ENCODE results near the gene YIF1A. TPM values are rescaled to one million over a fixed set of nuclear protein-coding genes. Genes with fewer than 3 reads are reported as not detected.
"Not testable (repeated sequence)": the region's sequence is repeated elsewhere in the genome, so short reads cannot be mapped to it uniquely, and the experiment has no call there.

The YIF1A gene
- total RNA-seq, 1 experiment from 2014 or later = 86.1 TPM

DNA sequence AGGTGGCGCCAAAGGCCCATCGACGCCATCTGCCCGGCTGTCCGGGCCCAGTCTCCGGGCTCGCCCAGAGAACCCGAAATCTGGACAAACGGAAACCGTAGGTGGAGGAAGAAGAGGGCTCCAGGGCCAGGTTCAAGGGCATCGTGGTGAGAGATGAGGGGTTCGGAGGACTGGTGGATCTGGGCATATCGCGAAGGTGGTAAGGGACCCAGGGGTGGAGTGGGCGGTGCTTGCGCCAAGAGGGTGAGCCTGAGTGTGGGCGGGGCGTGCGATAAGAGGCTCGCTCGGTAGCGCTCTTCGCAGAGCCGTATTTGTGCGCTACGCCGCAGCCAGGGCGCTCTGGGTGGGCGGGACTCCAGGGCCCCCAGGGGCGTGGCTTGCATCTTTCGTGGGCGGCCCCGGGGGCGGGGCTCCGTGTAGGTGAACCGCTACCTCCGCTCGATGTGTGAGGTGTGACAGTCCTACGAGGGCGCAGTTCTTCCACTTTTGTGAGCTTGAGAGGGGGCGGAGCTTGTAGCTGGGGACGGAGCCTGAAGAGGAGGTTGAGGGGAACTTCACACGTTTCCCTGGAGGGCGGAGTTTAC is 23.1 kb upstream of the YIF1A start:
- peak; percentile 88 for DNase-seq (ENCODE audit: low spot score)

DNA sequence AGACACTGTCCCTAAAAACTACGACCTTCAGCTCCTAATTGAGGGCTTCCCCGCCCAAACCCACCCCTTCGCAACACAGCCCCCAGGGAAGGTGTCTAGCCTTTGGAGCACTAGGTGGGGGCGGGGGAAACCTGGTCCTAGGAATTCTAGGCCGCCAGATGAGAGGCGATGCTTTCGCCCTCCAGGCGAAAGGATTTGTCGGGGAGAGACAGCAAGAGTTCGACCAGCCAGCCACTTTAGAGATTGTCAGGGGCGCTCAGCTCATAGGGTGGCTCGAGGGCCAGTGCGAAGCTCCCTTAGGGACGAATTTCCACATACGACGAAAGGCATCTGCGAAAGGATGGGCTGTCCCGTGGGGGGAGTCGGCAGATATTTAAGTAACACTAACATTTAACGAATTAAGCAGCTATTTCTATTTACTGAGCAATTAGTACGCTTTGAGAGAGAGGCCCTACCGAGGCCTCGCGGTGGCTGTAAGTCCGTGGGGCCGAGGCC is 22.6 kb upstream of the YIF1A start:
- no peak for DNase-seq (ENCODE audit: low spot score)

DNA sequence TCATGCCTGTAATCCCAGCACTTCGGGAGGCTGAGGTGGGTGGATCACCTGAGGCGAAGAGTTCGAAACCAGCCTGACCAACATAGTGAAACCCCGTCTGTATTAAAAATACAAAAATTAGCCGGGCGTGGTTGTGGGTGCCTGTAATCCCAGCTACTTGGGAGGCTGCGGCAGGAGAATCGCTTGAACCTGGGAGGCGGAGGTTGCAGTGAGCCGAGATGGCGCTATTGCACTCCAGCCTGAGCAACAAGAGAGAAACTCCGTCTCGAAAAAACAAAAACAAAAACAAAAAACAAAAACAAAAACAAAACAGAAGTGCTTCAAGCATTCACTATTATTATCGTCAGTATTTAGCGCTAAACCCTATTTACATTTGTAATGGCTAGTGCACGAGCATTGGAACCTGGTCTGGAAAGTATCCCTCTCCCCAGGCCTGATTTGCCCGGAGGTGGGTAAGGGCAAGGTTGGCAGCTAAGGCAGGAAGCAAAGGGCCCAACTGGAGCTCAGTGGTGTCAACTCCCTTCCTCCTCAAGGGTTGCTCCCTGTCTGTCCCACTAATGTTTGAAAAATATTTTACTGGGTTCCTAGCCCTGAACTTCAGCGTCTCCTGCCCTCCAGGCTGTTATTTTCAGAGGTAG is 22.0 kb upstream of the YIF1A start:
- not testable (repeated sequence) for DNase-seq (ENCODE audit: low spot score)

DNA sequence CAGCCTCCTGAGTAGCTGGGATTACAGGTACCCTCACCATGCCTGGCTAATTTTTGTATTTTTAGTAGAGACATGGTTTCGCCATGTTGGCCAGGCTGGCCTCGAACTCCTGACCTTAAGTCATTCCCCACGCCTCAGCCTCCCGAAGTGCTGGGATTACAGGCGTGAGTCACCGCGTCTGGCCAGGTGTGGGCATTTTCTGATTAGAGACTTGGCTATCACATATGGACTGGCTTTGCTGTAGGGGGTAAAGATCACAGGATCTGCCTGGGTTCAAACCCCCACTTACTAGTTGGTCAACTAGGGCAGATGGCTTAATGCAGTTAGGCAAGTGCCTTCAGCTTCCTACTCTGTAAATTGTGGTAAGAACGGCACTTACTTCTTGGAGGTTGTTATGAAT is 21.4 kb upstream of the YIF1A start:
- no peak for DNase-seq (ENCODE audit: low spot score)

DNA sequence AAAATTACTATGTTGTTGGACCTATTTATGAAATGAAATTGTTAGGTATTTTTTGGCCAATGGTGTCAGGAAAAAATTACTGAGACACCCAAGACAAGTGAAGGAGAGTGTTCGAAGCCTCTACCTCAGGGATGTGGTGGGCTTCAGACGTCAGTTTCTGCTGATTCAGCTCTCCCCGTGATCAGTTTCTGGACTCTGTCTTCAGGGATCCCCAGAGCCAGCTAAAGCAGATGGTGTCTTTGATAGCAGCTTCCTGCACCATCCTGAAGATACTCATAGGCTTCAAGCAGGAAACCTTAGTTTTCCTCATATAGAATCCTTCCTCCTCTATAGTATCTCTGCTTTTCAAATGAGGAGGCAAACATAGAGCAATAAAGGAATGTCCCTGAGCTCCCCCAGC is 20.5 kb upstream of the YIF1A start:
- DNase-seq (ENCODE audit: low spot score) = no peak

DNA sequence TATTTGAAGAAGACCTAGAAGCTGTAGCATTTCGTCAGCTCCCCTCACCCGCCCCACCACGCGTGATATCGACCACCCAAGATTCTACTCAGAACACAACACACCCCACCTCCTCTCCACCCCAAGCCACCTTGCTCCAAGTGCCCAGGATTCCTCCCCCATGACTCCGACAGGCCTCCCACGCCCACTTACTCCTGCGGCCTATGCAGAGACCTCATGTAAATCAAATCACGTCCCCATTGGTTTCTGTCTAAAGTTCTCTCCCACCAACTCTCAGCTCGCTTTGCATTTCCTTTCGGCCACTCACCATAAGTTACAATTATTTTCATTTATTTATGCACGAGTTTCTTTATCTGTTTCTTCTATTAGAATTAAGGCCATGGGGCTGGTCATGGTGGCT is 13.7 kb upstream of the YIF1A start:
- DNase-seq (ENCODE audit: low spot score) = no peak

DNA sequence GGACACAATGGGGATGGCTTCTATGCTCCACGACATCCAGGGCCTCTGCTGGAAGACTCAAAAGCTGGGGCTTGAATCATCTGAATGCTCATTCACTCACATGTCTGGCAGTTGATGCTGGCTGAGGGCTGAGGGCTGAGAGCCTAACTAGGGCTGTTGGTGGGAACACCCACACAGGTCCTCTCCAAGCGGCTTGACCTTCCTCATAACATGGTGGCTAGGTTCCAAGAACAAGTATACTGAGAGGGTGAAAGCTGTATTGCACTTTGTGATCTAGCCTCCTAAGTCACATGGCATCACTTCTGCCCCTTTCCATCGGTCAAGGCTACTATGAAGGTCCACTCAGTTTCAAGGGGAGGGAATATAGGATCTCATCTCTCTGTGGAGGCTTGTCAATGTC is 10.2 kb upstream of the YIF1A start:
- no peak for DNase-seq (ENCODE audit: low spot score)

DNA sequence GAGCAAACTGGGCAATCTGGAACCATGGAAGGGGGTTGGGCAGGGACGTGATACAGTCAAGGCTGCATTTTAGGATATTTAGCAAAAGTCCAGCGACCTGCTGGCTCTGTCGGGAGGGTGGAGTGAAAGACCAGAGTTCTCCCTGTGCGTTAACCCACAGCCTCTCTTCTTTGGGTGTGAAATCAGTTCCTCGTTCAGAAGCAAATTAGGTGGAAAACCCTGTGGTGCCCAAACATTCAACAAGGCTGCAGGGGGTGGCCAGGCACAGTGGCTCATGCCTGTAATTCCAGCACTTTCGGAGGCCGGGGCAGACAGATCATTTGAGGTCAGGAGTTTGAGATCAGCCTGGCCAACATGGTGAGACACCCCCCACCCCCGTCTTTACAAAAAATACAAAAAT is 8.7 kb upstream of the YIF1A start:
- DNase-seq (ENCODE audit: low spot score) = no peak

DNA sequence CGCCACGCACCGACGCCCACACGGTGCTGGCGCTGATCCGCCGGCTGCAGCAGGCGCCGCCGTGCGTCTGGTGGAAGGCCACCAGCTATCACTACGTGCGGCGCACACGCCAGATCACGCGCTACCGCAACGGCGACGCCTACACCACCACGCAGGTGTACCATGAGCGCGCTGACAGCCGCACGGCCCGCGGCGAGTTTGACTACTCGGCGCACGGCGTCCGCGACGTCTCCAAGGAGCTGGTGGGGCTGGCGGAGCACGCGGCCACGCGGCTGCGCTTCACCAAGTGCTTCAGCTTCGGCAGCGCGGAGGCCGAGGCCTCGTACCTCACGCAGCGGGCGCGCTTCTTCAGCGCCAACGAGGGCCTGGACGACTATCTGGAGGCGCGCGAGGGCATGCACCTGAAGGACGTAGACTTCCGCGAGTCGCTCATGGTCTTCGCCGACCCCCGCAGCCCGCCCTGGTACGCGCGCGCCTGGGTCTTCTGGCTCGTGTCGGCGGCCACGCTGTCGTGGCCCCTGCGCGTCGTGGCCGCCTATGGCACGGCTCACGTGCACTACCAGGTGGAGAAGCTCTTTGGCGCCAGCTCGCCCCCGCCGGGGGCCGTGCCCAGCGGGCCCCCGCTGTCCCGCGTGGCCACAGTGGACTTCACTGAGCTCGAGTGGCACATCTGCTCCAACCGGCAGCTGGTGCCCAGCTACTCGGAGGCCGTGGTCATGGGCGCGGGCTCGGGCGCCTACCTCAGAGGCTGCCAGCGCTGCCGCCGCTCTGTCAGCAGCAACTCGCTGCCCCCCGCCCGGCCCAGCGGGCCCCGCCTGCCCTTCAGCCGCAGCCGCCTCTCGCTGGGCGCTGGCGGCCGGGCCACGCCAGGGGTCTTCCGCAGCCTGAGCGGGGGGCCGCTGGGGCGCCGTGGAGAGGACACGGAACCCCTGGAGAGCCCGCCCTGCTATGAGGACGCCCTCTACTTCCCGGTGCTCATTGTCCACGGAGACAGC is 6.0 kb upstream of the YIF1A start:
- no peak for DNase-seq (ENCODE audit: low spot score)

DNA sequence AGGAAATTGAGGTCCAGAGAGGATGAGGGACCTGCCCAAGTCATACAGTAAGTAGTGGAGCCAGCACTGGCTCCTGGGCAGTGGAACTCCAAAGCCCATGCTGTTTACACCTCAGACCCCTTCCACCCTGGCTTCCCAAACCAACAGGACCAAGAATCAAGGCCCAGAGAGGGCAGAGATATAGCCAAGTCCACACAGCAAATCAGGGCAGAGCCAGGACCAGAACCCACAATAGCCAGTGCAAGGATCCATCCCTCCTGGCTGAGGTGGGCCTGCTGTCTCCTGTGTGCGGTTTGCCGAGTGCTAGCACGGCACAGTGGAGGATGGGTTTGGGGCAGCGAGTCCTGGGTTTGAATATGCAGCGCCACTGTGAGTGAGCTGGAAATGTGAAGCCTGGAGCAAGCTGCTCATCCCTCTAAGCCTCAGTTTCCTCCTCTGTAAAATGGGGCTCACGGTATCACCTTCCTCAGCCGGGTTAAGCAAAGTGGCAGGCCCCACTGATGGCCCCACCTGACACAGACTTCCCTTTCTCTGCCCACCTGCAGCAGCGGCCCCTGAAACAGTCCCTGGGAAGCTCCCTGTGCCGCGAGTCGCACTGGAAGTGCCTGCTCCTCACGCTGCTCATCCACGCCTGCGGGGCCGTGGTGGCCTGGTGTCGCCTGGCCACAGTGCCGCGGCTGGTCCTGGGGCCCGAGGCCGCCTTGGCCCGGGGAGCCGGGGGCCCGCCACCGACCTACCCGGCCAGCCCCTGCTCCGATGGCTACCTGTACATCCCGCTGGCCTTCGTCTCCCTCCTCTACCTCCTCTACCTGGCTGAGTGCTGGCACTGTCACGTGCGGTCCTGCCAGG is 5.1 kb upstream of the YIF1A start:
- no peak for DNase-seq (ENCODE audit: low spot score)

DNA sequence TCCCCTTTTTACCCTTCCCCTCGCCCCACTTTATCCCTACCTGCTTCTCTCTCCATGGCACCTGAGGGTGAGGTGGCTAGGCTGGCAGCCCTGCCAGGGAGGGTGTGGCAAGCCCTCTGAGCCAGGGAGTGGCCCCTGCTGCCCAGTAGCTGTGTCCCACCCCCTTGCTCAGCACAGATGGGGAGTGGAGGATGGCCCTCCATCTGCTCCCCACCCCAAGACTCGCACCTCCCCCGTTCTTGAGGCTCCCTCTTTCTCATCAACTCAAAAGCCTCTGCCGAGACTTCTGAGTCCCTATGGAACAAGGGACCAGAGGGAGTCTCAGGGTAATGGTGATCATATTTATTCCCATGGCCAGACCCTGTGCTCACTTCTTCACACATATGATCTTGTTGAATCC is 4.4 kb upstream of the YIF1A start:
- DNase-seq (ENCODE audit: low spot score) = no peak

DNA sequence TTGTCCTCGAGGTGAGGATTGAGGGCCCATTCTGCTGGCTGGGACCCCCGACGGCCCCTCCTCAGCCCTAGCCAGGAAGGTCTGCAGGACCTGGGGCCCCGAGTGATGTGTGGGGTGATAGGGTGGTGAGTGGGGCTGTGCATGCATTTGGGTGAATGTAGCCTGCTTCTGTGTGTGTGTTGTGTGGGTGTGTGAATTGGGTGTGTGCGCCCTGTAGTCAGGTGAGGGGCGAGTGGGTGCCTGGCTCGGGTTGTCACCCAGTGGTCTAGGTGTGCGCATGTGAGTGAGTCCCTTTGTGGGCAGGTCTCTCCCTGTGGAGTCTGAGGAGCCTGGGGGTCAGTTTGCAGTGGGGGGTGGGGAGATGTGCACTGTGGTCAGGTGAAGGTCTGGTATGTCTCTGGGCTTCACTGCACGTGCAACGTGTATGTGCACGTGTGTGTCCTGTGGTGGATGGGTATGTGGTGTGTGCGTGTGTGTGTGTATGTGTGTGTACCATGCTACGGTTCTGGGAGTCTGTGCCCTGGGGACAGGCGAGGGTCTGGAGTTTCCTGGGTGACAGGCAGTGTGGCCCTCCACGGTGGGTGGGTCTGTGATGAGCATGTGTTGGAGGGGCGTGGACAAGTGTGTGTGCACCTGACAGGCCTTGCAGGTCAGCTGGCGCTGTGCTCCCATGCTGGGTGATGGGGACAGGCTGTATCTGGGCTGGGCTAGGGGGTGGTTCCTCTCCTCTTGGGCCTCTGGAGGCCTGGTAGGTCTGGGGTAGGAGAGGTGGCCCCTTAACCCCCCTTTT is 3.8 kb upstream of the YIF1A start:
- DNase-seq (ENCODE audit: low spot score) = no peak

DNA sequence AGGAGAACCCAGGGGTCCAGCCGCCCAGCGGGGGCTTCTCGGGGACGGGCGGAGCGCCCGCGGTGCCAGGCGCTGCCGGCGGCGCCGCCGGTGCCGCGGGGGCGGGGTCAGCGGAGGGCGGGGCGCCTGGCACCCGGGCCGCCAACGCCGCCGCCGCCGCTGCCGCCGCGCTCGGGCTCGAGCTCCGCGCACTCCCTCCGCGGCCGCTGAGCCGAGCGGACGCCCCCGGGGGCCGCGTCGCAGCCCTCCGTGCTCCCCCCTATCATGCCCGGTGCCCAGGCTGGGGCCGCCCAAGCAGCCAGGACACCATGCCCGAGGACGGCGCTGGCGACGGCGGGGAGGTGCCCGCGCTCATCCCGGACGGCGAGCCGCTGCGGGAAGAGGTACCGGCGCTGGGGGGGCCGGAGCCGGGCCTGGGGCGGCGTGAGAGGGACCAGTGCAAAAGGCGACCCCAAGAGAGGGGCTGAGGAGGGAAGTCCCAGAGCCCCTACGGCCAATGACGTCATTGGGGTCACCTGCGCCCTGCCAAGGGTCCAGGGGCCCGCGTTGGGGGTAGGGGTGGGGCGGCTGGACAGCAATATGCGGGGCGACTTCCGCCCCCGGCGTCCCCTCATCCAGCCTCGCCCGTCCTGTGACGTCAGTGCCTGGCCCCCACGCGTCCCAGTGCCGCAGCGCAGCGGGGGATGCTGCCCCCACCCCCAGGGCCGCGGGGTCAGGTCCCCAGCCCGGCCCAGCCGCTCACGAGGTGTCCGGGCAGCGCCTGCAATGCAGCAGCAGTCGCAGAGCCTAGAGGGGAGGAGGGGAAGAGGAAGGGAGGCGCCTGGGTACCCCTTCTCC is 3.0 kb upstream of the YIF1A start, which contains the start of gene TMEM151A:
TMEM151A (plus strand) TSS at position 189 of the 837 bp plus-strand sequence; CDS start at position 309, 120 bp downstream.
- no peak for DNase-seq (ENCODE audit: low spot score)

DNA sequence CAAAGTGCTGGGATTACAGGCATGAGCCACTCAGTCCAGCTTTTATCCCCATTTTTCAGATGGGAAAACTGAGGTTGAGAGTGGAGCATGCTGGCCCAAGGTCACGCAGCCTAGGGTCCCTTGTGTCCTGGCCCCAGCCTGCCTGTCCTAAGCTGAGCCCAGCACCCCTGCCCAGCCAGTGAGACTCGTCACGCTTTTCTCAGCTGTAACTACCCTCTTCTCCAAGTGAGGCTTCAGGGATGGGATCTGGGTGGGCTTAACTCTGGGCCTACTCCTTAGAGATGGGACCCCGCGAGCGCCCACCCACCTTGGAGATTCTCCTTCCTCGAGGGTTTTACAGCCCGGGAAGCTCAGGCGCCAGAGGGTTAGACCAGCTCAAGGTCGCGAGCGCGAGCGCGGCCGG is 2.4 kb upstream of the YIF1A start:
- DNase-seq (ENCODE audit: low spot score) = no peak

DNA sequence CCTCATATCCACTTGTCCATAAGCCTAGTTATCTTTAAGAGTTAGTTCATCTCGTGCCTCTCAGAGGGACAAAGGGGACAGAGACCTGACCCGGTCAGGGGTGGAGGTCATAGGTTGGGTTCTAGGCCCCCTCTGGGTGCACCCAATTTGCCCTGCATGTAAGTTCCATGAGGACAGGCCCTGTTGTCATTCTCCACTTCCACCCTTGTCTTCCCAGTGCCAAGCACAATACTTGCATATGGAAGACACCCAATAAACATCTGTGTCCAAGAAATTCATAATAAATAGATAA is 1.3 kb upstream of the YIF1A start:
- no peak for DNase-seq (ENCODE audit: low spot score)

DNA sequence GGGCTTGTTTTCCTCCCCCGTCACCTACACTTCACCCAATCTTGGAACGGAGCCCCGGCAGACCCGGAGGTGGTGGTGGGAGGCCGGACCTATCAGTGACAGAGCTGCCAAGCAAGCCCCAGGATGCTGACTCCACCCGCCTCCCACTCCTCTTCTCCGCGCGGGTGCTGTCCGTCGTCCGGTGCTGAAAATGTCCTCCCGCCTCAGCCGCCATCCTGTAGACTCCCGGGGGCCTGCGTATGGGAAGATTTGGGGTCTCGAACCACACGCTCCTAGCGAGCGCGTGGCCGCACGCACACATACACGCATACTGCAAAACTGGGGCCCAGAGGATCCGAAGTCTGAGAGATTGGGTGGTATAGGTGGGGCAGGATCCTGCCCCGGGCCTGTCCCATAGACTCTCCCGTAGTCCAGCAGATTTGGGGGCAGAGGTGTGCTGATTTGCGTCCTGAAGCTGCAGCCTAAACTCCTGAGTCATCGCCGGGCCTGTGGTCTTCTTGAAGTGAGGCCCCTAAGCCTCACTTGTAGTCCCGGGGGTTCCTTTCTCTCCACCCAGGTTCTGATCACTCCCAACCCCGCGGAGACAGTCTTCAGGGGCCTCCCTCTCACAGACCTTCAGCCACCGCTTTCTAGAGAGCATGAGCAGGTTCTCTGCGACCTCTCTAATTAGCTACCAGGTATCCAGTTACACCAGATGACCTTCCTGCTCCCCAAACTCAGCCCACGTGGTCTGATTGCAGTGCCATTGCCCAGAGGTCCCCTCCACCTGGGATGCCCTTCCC is 796 bp upstream of the YIF1A start:
- DNase-seq (ENCODE audit: low spot score) = no peak

DNA sequence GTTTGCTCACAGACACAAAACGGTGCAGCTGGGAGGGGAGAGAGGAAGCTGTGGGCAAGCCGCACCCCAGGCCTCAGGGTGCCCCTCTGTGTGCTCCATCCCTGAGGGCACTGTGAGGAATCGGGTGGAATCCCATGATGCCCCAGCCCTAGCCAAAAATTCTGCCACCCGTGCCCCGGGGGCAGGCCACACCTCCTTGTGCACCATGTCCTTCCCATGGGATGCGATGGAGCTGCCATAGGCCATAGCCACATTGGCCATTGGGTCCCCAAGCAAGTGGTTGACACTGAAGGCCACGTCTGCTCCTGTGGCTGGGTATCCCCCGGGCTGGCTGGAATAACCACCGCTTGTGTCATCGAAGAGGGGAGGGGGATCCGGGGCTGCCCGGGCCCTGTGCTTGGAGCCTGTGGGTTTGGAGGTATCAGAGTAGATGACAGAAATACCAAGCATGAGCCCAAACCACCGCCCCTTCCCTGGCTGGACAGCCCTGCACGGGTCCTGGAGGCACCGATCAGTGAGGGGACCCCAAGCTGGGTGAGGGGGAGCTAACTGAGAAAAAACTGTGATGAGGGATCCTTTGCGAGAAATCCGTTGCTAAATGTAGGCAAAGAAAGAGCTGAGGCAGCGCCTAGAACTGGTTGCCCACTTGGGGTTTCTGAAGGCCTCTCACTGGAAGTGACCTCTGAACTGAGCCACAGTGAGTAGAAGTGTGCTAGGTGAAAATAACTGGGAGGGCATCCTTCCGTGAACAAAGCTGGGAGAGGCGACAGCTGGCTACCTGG is 863 bp downstream of the YIF1A start:
- peak; percentile 12 for DNase-seq (ENCODE audit: low spot score)

DNA sequence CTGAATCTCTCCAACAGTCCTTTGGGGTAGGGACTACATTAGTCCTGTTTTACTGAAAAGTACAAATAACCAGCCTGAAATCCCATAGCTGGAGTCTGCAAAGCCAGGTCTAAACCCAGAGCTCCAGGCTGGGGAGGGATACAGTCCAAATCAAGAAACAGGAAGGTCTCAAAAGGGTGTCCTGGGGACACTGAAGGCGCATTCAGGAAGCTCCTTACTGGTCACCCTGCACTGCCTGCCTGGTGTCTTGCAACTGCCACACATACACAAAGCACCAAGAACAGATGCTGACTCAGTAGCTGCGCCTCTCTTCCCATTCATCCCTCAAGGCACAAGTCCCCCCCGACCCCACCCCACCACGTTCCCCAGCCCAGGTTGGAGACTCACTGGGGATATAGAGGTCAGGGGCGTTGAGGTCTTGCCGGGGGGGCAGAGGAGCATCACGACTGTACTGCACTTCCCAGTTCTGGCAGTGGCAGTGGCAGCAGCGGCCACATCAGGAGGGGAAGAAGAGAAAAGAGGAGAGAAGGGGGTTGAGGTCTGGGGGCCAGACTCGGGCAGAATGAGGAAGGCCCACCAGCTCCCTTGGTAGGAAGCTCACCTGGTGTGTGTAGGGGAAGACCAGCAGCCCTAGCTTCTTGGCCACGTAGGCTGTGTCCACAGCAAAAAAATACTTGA is 1.6 kb downstream of the YIF1A start:
- DNase-seq (ENCODE audit: low spot score) = no peak

Measured in A172 (cell line).